Peyer's patch (tissue), 4 donors: ENCODE data around the gene HPS6.

Experiments used
- POLR2A ChIP-seq, 2 donors: fragments of 450-650 bp; IDR thresholded peaks; one replicate each; pipeline ENCODE4 v1.5.1; 2017; ENCODE audit warnings: antibody characterized with exemption in 2 of 2, mild to moderate bottlenecking in 2 of 2, moderate library complexity in 2 of 2
- TF ChIP-seq, protein P1 (sequence below), 6 experiments: fragments of 450-650 bp in 4 of 6; fragments of 200-600 bp in 2 of 6; sonication (generic) in 1 of 6; IDR thresholded peaks; one replicate each; pipeline ENCODE4 v1.5.1; 2017 to 2019; ENCODE audit warnings: antibody characterized with exemption in 6 of 6, mild to moderate bottlenecking in 3 of 6, moderate library complexity in 1 of 6

- TF ChIP-seq, protein P1, sequence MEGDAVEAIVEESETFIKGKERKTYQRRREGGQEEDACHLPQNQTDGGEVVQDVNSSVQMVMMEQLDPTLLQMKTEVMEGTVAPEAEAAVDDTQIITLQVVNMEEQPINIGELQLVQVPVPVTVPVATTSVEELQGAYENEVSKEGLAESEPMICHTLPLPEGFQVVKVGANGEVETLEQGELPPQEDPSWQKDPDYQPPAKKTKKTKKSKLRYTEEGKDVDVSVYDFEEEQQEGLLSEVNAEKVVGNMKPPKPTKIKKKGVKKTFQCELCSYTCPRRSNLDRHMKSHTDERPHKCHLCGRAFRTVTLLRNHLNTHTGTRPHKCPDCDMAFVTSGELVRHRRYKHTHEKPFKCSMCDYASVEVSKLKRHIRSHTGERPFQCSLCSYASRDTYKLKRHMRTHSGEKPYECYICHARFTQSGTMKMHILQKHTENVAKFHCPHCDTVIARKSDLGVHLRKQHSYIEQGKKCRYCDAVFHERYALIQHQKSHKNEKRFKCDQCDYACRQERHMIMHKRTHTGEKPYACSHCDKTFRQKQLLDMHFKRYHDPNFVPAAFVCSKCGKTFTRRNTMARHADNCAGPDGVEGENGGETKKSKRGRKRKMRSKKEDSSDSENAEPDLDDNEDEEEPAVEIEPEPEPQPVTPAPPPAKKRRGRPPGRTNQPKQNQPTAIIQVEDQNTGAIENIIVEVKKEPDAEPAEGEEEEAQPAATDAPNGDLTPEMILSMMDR (IDR thresholded peaks at IDR 0.05) = peak in 3 of 6 experiments; percentile 6 to 36 (median 20)
- peak; percentile 73 to 79 for TF ChIP-seq POLR2A (IDR thresholded peaks at IDR 0.05)
These were observed 9.3 kb upstream of the HPS6 start, which contains the start of gene ARMH3 for GRCh38 chr10:102055647-102056419.
